GM19239 (cell line): ENCODE results near the gene ITIH1.

Experiments
- DNase-seq: peaks from one replicate; pipeline ENCODE4 v3.0.0; 2011; ENCODE audit warnings: low spot score; ENCODE audit not compliant: insufficient read length
- FAIRE-seq: peaks from 2 replicates; lab custom pipeline; 2011; peaks lifted over from hg19 to GRCh38; lab: Jason Lieb, UNC

Gene ITIH1

DNA sequence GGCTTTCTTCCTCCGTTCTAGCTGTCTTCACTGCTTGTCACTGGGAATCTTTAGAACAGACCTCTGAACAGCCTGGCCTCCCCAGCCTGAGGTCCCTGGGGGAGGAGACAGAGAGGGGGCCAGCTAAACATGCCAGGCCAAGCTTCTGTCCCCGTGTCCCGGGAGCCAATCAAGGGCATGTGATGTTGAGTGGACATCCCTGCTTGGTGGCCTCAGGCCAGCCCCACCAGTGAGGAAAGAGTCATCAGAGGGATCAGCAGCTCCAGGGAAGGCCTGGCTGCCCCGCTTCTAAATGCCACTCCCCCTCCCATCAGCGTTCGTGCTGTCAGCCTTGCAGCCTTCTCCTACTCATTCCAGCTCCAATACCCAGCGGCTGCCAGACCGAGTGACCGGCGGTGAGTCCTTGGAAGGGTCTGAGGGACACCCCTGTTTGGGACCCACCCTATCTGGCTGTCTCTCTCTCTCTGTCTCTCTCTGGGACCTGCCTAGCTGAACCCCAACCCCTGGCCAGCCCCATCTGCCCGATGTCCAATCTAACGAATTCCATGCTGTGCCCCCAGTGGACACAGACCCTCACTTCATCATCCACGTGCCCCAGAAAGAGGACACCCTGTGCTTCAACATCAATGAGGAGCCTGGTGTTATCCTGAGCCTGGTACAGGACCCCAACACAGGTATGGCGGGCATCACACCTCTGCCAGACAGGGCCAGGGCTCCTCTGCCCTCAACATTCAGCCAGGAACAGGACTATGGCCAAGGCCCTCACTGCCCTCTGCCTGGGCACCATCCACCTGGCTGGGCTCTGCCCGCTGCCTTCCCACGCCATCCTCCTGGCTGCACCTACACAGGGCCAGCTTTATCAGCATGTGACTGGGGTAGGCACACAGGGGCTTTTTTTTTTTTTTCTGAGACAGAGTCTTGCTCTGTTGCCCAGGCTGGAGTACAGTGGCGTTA, 10.6 kb downstream of the ITIH1 start:
- DNase-seq (no peak), FAIRE-seq (no peak)

DNA sequence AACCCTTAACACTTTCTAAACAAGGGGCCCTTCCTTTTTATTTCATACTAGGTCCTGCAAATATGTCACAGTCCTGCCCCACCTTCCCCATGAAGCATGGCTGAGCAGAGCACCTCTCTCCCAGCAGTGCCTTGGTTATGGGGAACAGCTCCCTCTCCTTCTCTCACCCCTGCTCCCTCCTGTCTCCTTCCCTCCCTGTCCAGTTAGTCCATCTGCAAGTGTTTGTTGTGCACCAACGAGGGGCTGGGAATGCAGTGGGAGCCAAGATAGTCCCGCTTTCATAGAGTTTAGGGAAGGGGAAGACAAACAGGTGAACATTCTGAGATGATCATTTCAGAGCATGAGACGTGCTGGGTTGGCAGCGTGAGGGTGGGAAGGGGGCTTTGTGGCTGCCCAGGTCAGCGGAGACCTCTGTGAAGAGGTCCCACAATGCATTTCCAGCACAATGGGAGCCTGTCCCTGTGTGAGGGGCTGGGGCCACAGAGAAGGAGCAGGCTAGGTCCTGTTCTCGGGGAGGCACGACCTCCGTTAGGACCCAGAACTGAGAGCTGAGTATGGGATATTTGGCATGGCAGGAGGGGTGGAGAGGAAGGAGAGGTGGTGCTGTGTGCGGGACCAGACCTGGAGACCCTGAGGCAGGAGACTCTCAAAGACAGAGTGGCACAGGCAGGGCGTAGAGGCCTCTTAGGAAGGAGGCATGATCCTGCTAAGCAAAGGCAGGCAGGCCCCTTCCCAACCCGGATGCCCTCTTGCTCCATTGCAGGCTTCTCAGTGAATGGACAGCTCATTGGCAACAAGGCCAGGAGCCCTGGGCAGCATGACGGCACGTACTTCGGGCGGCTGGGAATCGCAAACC, 11.7 kb downstream of the ITIH1 start:
- DNase-seq (no peak), FAIRE-seq (no peak)

DNA sequence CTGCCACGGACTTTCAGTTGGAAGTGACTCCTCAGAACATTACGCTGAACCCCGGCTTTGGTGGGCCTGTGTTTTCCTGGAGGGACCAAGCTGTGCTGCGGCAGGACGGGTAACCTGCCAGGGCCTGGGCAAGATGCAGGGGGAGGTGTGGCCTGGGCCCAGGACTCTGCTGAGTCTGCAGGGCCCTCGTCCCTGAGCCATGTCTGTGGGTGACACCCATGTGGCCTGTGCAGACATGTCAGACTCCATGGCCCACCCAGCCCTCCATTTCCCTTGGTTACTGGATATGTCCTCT, 12.3 kb downstream of the ITIH1 start:
- FAIRE-seq: no peak

DNA sequence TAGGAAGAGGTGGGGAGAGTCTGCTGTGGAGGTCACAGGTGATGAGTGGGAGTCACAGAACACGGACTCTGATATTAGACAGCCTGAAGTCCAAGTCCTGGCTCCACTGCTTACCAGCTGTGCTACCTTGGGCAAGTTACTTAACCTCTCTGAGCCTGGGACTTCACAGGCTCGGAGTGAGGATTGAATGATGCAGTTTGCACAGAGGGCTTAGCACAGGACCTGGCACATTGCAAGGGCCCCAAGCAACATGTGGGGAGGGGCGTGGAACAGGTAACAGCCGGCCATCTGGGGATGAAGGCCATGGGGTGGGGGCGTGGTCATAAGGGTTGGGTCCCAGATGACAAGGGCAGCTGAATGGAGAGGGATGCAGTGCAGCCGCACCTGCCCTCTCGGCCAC, 12.9 kb downstream of the ITIH1 start:
- DNase-seq (no peak), FAIRE-seq (no peak)

More for the DNA sequence above, 12.3 kb downstream of the ITIH1 start:
- DNase-seq: no peak

DNA sequence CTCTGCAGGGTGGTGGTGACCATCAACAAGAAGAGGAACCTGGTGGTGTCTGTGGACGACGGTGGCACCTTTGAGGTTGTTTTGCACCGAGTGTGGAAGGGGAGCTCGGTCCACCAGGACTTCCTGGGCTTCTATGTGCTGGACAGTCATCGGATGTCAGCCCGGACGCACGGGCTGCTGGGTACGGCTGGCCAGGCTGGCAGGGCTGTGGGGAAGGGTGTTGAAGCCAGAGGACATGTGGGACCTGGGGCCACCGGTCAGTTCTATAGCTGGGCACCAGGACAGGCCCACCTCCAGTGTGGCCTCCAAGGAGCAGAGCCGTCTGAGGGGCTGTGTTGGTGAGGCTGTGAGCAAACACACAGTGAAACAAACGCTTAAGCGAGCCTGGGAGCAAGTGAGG, 13.3 kb downstream of the ITIH1 start:
- no peak for DNase-seq
- FAIRE-seq: no peak

DNA sequence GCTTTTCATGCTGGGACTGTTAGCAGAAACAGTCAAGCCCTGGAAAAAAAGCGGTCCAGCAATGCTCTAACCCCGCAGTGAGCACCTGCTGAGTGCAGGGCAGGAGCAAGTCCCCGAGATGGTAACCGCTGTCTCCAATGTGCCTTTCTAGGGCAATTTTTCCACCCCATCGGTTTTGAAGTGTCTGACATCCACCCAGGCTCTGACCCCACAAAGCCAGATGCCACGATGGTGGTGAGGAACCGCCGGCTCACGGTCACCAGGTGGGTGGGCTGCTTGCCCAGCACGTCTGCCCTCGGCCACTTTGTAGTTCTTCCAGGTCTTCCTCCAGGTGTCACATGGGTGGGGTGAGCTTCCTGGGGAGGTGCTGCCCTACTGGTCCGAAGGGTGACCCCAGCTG, 14.0 kb downstream of the ITIH1 start:
- FAIRE-seq (no peak), DNase-seq (no peak)

DNA sequence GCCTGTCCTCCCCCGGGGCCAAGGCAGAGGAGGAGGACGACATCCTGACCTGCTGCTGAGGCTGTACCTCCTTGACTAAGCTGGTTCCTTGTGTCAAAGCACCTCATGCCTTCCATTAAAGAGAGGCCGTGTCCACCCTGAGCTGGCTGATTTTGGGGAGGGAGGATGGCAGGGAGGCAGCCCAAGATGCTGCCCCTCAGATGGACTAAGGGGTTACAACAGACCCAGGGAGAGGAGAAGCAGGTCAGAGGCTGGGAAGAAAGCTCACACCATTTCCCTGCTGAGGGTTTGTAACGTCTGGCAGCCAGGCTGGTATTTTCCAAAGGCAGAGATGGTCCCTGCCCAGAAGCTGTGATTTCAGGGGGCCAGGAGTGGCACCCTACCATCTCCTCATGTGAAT, 14.5 kb downstream of the ITIH1 start:
- FAIRE-seq: no peak

DNA sequence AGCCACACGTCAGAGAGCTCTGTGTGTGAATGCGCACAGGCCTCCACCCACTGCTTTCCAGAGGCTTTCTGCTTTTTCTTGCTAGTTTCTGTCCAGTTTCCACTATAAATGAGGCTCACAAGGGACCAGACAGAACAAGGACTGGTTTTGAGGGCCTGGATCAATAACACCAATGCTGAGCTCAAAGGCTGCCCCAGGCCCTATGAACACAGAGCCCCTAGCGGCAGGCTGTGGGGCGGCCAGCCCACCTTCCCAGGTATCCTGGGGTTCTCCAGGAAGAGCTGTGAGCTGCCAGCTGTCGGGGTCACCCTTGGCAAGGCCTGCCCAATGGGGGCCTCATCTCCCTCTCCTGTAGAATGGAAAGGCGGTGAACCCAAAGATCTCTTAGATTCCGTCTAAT, 15.0 kb downstream of the ITIH1 start:
- FAIRE-seq (no peak), DNase-seq (no peak)

More for the DNA sequence above, 14.5 kb downstream of the ITIH1 start:
- DNase-seq: no peak

DNA sequence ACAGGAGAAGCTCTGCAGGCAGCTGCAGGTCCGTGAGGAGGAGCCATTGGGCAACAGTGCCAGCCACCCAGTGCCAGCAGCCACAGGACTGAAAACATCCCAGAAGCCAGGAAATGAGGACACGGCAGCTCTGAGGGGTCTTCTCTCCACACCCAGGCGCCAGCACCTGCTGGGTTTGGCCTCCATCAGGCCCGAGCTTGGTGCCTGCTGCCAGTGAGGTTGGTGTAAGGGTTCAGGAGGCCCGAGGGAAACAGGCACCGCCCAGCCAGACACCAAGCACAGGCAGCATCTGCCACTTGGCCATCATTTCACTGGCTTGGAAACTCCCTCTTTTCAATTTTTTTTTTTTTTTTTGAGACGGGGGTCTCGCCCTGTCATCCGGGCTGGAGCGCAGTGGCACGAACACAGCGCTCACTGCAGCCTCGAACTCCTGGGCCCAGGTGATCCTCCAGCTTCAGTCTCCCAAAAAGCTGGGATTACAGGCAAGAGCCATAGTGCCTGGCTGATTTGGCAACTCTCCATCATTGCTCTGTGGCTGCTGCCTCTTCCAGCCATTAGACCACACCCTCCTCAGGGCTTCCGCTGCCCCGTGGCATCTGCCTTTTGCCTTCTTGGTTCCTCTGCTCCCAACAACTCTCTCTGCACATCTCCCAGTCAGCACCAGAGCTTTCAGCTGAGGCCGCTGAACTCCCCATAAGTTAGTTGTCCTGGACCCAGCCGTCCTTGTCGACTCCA, 15.7 kb downstream of the ITIH1 start:
- no peak for DNase-seq
- no peak for FAIRE-seq

DNA sequence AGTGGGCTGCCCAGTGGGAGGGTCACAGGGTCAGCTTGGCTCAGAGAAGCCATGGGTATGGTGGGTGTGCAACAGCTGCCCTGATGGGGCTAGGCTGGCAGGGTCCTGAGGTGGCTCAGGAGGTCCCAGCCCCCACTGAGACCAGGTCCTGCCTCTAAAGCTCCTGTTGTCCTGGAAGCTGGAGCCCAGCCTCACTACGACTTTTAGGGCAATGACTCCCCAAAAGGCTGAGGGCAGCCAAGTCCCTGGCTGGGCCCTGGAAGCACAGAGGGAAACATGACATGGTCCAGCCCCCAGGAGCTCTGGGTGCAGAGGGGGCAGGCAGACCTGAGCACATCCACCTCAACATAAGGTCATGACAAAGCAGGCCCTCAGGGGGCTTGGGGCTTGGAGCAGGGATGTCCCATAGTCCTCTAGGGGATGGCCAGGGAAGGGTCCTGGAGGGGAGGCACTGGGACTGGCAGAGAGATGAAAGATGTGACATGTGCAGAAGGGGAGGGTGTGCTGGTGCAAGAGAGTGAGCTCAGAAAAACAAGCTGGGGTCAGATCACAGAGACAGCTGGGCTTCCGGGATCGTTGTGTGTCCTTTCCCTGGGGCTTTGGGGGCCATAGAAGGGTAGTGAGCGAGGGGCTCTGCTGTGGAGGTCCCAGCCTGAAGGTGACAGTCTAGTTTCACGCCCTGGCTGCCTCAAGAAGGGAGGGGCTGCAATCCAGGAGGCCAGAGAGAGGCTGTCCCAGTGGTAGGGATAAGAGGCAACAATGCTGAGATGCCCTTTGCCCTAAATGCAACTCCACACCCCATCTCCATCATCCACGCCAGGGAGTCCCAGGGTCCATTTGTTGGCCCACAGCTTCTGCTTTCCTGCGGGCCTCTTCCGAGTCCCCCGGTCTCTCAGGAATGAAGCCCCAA, 16.6 kb downstream of the ITIH1 start:
- FAIRE-seq (no peak), DNase-seq (no peak)

DNA sequence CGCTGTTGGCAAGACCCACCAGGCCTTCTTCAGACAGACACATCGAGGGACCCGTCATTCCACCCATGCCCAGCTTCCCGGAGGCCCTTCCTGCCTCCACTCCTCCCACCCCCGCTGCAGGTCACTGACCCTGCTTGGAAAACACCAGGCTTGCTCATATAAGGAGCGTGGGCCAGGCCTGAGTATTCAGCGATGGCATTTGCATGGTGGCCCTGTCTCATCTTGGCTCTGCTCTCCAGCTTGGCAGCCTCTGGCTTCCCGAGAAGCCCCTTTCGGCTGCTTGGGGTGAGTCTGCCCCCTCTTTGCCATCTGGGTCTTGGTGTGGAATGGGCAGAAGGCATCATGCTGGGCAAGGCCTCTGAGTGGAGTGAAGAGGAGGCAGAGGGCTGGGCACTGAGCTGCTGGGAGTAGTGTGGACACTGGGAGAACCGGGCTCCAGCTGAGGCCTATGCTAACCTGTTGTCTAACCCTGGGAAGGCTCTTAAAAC, 17.3 kb downstream of the ITIH1 start, which contains the start of gene ITIH3:
Gene ITIH3, plus strand, starts transcription at position 185 of the 488 bp plus-strand sequence. Its CDS starts 8 bp downstream, at position 193.
- FAIRE-seq (no peak), DNase-seq (no peak)

DNA sequence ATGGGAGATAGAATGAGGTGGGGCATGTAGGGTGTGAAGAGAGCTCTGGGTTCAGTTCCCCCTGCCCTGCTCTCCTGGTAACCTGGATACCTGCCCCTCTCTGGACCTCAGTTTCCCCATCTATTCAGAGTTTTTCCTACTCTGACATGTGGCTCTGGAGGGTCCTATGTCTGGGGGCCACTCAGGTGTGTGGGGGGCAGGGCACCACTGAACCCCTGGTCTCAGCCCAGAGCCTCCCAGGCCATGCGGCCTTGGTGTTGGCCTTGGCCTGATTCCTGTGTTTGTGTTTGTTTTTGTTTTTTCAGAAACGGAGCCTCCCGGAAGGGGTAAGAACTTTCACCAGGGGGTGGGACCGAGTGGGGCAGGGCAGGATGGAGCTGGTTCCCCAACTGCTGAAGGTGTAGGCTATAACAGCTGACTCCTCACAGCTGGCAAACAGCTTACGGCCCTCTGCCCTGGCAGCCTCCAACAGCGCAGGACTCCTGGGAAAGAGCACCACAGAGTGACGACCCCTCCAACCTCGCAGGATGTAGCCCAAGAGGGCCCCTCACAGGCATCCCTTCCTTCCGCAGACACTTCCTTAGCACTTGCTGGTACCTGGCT, 18.0 kb downstream of the ITIH1 start:
- DNase-seq (no peak), FAIRE-seq (no peak)

DNA sequence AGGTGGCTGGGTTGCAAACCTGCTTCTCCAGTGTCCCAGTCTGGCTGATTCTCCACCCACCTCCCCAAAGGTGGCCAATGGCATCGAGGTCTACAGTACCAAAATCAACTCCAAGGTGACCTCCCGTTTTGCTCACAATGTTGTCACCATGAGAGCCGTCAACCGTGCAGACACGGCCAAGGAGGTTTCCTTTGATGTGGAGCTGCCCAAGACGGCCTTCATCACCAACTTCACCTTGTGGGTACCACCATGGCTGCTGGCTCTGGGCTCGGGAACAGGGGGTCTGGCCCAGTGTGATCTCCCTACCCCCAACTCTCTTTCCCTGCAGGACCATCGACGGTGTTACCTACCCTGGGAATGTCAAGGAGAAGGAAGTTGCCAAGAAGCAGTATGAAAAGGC, 19.0 kb downstream of the ITIH1 start:
- no peak for DNase-seq
- FAIRE-seq: no peak

DNA sequence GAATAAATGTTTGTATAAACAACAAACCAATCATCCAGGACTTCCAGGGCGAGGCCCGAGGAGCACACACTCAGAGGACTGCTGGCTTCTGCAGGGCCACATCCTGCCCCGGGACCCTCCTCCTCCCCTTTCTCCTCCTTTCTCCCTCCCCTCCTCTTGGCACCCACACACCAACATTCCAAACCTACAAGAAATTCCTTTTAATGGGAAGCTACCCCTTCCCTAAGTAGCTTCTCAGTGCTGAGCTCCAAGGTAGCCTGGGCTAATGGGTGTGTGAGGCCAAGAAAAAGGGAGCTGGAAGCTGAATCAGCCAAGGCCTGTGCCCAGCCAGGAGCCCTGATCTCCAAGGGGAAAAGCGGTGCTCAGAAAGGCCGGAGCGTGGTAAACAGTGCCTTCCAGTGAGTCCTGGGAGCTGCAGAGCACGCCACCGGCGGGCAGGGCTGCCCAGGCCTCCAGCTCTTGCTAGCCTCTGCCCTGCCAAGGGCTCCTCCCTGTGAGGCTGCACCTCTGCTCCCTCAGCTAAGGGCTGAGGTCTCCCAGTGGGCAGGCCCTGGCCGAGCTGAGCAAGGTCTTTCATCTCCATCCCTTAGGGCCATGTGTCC, 21.1 kb downstream of the ITIH1 start:
- DNase-seq (no peak), FAIRE-seq (no peak)

DNA sequence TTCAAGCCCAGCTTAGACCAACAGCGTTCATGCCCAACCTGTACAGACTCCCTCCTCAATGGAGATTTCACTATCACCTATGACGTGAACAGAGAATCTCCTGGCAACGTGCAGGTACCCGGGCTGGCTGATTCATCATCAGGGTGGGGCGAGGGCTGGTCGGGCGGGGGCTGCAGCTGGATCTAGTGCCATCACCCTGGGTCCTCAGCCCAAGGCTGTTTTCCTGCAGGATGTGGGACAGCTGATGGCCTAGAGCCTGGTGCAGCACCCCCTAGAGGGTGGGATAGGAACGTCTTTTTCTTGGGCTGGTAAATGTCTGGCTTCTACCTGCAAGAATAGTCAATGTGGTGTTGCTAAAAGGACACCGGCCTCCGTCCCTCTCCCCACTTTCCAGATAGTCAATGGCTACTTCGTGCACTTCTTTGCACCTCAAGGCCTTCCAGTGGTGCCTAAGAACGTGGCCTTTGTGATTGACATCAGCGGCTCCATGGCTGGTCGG, 21.6 kb downstream of the ITIH1 start:
- peak; percentile 23 for FAIRE-seq
- peak; percentile 50 for DNase-seq

DNA sequence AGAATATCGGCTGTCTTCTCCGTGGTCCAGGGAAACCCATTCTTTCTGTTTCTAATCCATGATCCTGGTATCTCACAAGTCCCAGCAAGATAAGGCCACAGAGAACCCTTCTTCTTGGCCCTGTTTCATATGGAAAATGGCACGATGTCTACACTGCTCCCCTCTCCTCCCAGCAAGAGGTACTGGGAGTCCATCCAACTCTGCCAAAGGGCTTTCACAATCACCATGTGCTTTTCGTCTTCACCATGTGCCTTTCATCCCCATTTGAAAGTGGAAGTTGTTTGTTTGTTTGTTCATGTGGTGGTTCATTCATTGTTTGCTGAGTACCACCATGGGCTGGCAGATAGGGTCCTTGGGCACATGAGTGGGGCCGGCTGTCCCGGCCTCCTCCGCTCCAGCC, 22.7 kb downstream of the ITIH1 start:
- no peak for FAIRE-seq
- DNase-seq: no peak

DNA sequence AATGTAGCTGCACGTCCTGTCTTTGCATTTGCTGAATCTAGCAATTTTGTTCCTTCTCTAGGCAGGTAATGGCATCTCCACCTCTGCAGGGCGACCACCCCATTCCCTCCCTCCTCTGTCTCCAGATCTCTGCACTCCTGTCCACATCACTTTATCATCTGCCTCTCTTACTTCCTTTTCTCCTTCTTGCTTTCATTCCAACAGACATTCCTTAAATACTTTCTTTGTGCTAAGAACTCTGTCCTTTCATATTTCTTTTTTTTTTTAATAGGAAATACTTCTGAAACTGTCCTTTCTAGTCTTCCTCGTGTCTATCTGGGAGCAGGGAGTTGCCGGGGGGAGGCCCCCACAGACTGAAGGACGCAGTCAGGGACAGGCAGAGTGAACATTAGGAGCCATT, 24.4 kb downstream of the ITIH1 start:
- FAIRE-seq: no peak
- no peak for DNase-seq

DNA sequence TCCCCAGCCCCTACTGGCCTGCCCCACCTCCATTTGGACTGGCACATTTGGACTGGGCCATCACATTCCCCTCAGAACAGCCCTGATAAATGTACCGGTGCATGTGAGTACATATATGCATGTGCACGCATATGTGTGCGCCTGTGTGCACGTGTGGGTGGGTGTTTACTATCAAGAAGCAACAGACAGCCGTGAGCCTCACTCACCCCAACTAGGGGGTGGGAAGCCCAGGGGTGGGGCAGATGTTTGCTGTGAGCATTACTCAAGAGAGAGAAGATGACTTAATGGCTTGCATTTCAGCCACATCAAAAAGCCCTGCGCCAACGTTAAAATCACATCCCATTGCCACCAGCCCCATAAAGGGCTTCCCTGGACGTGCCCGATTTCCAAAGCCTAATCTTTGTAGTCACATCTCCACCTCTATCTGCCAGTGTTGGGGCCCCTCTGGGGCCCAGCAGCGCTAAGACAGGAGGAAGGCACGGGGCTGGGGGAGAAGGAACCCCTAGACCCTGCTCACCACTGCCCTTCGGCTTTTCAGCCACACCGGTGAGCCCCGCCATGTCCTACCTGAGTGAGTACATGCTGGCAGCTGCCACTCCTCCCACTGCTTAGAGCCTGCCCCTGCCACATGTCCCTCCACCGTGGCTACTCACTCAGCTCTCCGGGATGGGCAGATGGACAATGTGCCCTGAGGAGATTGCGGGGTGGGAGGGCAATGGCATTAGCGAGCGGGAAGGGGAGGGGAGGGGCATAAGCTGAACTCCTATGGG, 28.1 kb downstream of the ITIH1 start:
- no peak for DNase-seq
- no peak for FAIRE-seq
